Measurements from ENCODE around the gene OR8H1.

OR8H1 gene, protein sequence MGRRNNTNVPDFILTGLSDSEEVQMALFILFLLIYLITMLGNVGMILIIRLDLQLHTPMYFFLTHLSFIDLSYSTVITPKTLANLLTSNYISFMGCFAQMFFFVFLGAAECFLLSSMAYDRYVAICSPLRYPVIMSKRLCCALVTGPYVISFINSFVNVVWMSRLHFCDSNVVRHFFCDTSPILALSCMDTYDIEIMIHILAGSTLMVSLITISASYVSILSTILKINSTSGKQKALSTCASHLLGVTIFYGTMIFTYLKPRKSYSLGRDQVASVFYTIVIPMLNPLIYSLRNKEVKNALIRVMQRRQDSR
- 0 reads per million in 2 donors for total RNA-seq

DNA sequence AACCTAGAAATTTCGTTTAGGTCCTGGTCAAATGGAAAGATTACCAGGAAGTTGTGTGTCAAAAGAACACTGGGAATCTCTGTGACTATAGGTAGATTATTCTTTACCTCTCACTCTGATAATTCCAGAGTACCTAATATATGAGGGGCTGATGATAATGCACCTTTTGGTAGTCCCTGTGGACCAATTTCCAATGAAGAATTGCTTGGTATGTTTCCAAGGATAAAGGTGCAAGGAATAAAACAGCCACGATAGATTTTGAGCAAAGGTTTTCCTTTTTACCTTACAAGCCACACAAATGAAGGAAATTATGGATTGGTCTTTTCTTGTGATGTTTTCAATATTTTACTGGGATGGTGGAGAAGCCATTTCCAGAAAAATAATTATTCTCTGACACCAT, at the start of gene OR8H1:
TSS of gene OR8H1 (minus strand) at position 101 of the 400 bp plus-strand sequence. CDS start 1,192 bp downstream, outside the sequence.
- DNase-seq, result no peak

DNA sequence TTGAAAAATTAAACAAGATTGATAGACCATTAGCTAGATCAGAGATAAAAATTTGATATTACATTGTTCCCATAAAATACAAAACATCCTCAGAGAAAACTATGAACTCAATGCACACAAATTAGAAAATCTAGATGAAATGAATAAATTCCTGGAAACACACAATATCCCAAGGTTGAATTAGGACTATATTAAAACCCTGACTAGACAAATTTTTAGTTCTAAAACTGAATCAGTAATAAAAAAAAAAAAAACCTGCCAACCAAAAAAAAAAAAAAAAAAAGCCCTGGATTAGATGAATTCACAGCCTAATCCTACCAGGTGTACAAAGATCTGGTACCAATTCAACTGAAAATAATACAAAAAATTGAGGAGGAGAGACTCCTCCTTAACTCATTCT, 48.2 kb upstream of the OR8H1 start:
- no peak for DNase-seq

DNA sequence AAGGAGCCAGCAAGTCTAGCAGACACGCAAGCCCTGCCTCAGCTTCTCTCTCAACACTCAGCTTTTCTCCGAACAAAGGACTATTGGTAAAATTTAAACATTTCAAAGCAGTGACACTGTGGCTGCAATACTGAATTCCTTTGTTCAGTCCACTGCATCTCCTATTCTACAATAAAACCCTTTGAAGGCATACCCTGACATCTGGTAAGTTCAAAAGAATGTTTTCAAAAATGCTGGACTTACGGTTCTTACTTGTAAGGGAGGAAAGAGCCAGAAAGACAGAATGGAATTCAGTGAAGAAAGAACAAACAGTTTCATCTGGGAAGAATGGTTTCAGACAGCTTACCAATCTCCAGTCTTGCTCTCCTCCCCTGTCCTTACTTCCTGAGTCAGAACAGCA, 41.1 kb upstream of the OR8H1 start:
- no peak for DNase-seq

DNA sequence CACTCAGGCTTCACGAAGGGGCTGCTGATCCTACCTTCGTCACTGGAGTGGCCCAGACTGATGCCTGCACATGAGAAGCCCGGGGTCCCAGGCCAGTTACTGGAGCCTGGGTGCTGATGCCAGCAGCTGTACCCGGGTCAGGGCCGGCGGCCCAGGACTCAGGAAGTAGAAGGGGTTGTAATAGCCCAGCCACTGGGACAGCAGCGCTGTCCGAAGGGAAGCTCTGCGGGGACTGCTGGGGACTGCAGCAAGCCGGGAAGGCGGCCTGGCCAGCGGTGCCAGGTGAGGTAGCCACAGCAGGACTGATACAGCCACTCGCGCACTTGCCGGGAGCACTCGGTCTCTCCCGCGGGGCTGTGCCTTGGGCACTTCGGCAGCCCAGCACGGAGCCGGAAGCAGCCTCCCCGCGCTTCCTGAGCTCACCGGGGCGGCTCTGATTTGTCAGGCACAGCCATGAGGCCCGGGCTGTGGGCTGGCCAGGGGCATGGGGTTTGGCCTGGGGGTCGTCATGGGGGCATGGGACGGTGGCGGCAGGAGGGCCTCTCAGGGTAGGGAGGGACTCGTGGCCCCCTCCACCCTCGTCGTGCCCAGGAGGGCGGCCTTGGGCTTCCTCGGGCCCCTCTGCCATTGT, 39.9 kb upstream of the OR8H1 start:
- no peak for DNase-seq

DNA sequence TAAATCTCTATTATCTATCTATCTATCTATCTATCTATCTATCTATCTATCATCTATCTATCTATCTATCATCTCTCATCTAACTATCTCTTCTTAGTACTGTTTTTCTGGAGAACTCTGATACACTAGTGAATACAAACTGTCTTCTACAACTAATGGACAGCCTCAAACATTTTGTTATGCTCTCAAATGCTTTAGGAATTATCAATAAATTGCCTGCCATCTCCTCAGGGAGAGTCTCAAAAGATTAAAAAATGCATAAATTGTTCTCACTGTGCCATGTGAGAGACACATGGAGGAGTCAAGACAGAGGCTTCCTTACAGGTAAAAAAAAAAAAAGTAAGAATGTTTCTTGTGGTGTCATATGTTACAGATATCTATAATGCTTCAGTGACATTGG, 22.8 kb upstream of the OR8H1 start, which contains the start of gene OR8K3:
TSS of gene OR8K3 (plus strand) at position 301 of the 400 bp plus-strand sequence. CDS start 3,163 bp downstream, outside the sequence.
- DNase-seq, result no peak

DNA sequence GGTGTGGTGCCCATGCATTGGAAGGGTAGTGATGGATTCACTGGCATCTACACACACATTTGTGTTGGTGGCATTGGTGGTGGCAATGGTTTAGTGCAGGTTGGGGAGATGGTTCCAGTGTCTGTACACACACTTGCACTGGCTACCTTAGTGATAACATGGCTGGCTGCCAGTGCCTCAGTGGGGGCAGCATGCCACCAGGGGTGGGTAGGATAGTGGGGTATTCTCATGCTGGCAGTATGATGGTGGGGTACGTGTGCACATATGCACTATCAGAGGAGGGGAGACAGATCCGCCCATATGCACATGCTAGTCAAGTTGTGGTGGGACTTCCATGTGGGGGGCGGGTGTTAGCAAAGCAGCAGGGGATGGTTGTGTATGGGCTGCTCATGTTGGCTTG, 15.8 kb upstream of the OR8H1 start:
- DNase-seq, result no peak

DNA sequence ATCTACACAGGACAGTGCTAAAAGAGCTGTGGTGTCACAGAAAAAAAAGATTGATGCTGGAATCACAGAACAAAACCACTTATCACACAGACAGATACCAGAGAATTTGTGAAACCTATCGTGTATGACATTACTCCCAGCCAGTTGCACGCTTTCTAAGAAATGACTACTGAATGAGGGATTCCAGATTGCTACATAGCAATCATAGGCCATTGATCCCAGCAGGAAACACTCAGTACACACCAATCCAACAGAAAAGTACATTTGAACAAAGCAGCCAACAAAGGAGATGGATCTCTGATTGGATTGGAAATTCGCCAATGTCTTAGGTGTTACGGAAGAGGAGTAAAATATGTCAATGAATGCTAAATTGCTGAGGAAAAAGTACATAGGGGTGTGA, 4.8 kb upstream of the OR8H1 start:
- DNase-seq, result no peak

DNA sequence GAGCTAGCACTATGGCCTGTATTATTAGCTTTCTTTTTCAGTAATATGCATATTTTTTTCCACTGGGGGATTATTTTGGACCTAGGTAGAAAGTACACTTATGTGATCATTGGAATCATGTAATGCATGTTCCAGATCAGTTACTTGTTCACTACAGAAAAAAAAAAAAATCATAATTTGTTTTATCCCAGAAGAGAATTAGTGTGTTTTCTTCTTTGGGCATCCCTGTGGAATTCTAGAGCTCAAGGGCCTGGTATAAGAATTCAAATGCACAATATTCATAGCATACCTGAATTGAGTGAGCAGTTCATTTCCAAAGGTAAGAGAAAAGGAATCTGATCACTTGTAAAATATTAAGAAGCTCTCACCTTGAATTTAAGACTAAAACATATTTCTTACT, 18.2 kb downstream of the OR8H1 start, which contains the start of gene OR5T1:
TSS of gene OR5T1 (plus strand) at position 301 of the 400 bp plus-strand sequence. CDS start 1,485 bp downstream, outside the sequence.
- no peak for DNase-seq

DNA sequence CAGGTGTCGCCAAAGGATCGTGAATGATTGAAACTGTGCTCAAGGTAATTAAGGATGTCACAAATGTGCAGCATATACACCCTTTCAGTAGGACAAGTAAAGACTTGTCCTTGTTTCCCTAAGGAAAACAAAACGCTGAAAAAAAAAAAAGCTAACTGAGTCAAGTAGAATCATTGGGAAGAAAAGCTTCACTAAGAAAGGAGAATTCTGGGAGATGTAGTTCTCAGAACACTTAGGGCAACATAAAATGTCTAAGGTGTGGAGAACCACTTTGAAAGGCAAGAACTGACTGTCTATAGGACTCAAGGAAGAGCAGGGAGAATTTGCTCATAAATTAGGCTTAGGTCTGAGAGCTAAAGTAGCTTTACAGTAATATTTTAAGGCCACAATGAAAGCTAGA, 21.0 kb downstream of the OR8H1 start:
- DNase-seq, result no peak

DNA sequence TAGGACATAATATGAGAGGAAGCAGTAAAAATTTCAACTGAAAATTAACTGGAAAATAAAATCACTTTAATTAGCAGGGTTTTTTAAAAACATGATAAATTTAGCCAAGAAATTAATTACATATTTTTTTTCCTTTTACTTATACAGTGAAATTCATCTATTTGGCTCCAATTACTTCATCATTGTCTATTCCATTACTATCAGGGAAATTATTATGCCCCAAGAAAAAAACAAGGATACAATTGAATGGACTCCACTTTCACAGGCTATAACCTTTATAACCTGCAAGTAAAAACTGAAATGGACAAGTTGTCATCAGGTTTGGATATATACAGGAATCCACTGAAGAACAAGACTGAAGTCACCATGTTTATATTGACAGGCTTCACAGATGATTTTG, 40.1 kb downstream of the OR8H1 start, which contains the start of gene OR5T3:
TSS of gene OR5T3 (plus strand) at position 301 of the 400 bp plus-strand sequence. CDS start at position 301, 0 bp downstream.
- DNase-seq, result no peak
